ENCODE data around the gene EIF3J. TPM values are rescaled to one million over a fixed set of nuclear protein-coding genes. Genes with fewer than 3 reads are reported as not detected.

The EIF3J gene
- total and polyA plus RNA-seq, 10 of the 15 experiments (the other 5 are each of a cell fraction or from before 2014, with no cell fraction given), result 34.7 to 126 (median 64.1) TPM

- TF ChIP-seq IRF5 (IDR thresholded peaks at IDR 0.05; ENCODE audit: borderline replicate concordance) (no peak), IKZF2 (IDR thresholded peaks at IDR 0.05) (peak in 1 of 2 experiments; percentile 28; a peak in 1 of 4 replicates)
Observed at GRCh38 chr15:44537735-44538240, 841 bp downstream of the EIF3J start (continued).

- FAIRE-seq (no peak), DNase-seq (ENCODE audit: low read depth, low spot score) (no peak), ATAC-seq (no peak)
- H3K9ac ChIP-seq (ENCODE audit: control insufficient read depth, insufficient read depth, low read length), result no peak overlapping the region
- no peak overlapping the region for H3K4me2 ChIP-seq (ENCODE audit: control insufficient read depth, insufficient read depth)
- in situ Hi-C loops (cut with MboI), result no loop called here
- peaks cover 5% of the 10 kb centered on the region for H3K4me1 ChIP-seq (ENCODE audit: control insufficient read depth, insufficient read depth, low read length)
- 100% methylated on average over 4 of the region's 4 CpGs for WGBS (ENCODE audit: insufficient coverage, insufficient replicate concordance, low lambda C conversion rate, missing lambda C conversion rate)
- ChIA-PET SMC1A (ENCODE audit: uncharacterized antibody, unreplicated experiment) (interaction anchor here (1.6 kb wide), 1 partner anchor 120 kb away, joined by 4 read pairs; no protein-coding TSS in a partner anchor), CTCF (interaction anchor here (1.2 to 1.7 kb wide), 3 partner anchors 9 to 197 kb away, joined by 3 to 6 read pairs (median 5); no protein-coding TSS in a partner anchor), RAD21 (ENCODE audit: unreplicated experiment) (no interaction called here), POLR2A (interaction anchor here (0.6 to 1.7 kb wide), 3 partner anchors 44 to 187 kb away, joined by 3 to 4 read pairs (median 4); no protein-coding TSS in a partner anchor)
- no peak overlapping the region for H2AFZ ChIP-seq (ENCODE audit: control insufficient read depth, low read depth, low read length)
- no peak overlapping the region for H3K4me3 ChIP-seq
- TSS peak; percentile 3 for BruUV-seq (replicated peaks)
- H3K79me2 ChIP-seq (ENCODE audit: control insufficient read depth, insufficient read depth, low read length), result peaks cover 80% of the 10 kb centered on the region
- no peak overlapping the region for H3K27ac ChIP-seq (ENCODE audit: control insufficient read depth, insufficient read depth)
- H4K20me1 ChIP-seq (ENCODE audit: control insufficient read depth, insufficient read depth), result no peaks in the 10 kb centered on the region
- TF ChIP-seq YBX1 (IDR thresholded peaks at IDR 0.05), result no peak
- H3K9me3 ChIP-seq (replicated peaks; ENCODE audit: control insufficient read depth, insufficient read depth, low read length), result no peaks in the 10 kb centered on the region
- intact Hi-C loops (cut with micrococcal nuclease; ENCODE audit: unreplicated experiment), result no loop called here
- no peaks in the 10 kb centered on the region for H3K27me3 ChIP-seq (replicated peaks in 1 of 2; ENCODE audit: control insufficient read depth in 2 of 2, insufficient read depth in 2 of 2, low read length in 1 of 2)
- H3K36me3 ChIP-seq (ENCODE audit: control insufficient read depth in 2 of 2, insufficient read depth in 2 of 2, low read length in 1 of 2), result no peaks in the 10 kb centered on the region; a peak in 1 of 4 replicates
Observed at GRCh38 chr15:44541282-44541958, 4.5 kb downstream of the EIF3J start.

Data from GM12878 (cell line).